Heart right ventricle (tissue), 16 donors: ENCODE data around the gene CAPN5. TPM values are rescaled to one million over a fixed set of nuclear protein-coding genes. Genes with fewer than 3 reads are reported as not detected.

Source experiments
- ATAC-seq, 8 donors: fragments of 200-7000 bp; cut with Tn5 transposase; one replicate each; pipeline ENCODE4 v1.9.1; 2020; ENCODE audit warnings: mild to moderate bottlenecking in 8 of 8, moderate library complexity in 8 of 8, moderate number of reproducible peaks in 1 of 8
- DNase-seq, 2 donors: peaks; one replicate each; pipeline ENCODE4 v3.0.0-alpha.2; 2020
- H3K27ac ChIP-seq, 10 donors: fragments of 200-600 bp; sonication (generic) in 2 of 10; one replicate each; pipeline versions ENCODE4 v1.5.0 to v1.8.0; 2020 to 2022; ENCODE audit warnings: mild to moderate bottlenecking in 3 of 10
- H3K27me3 ChIP-seq, 7 donors: fragments of 200-600 bp; one replicate each; pipeline ENCODE4 v1.8.0; 2021 to 2022; ENCODE audit warnings: mild to moderate bottlenecking in 2 of 7
- H3K36me3 ChIP-seq, 9 donors: fragments of 200-600 bp; sonication (generic) in 1 of 9; one replicate each; pipeline versions ENCODE4 v1.5.0 to v1.8.0; 2020 to 2022; ENCODE audit warnings: mild to moderate bottlenecking in 2 of 9
- H3K4me1 ChIP-seq, 9 donors: fragments of 200-600 bp; sonication (generic) in 1 of 9; one replicate each; pipeline versions ENCODE4 v1.5.0 to v1.8.0; 2020 to 2022; ENCODE audit warnings: mild to moderate bottlenecking in 4 of 9
- H3K4me3 ChIP-seq, 10 donors: fragments of 200-600 bp; sonication (generic) in 2 of 10; one replicate each; pipeline versions ENCODE4 v1.5.0 to v1.8.0; 2020 to 2022; ENCODE audit warnings: mild to moderate bottlenecking in 7 of 10, moderate library complexity in 2 of 10
- H3K9me3 ChIP-seq, 11 donors: fragments of 200-600 bp in 10 of 11; sonication (generic) in 2 of 11; one replicate each; pipeline versions ENCODE4 v1.5.0 to v1.8.0; 2013 to 2022; ENCODE audit warnings: mild to moderate bottlenecking in 2 of 11, control low read depth in 1 of 11, moderate library complexity in 1 of 11
- CTCF ChIP-seq, 9 donors: fragments of 200-600 bp; sonication (generic) in 2 of 9; IDR thresholded peaks; one replicate each; pipeline versions ENCODE4 v1.5.0 to v1.8.0; 2021 to 2022; ENCODE audit warnings: antibody characterized with exemption in 9 of 9, mild to moderate bottlenecking in 5 of 9, moderate library complexity in 1 of 9
- WGBS, 2 donors: extraction: QIAGEN DNeasy Blood & Tissue Kit; methylation state at CpG; one replicate each; pipeline ENCODE4 v1.1.7; 2013; ENCODE audit warnings: inconsistent platforms in 1 of 2; 5-methylcytosine and 5-hydroxymethylcytosine counted together
- intact Hi-C, 10 donors: fragments of 100-400 bp; cut with DNase I; formaldehyde crosslinking; loops; one replicate each; pipeline versions ENCODE4 v1.11.1 to v1.14.2; 2022
- polyA plus RNA-seq, 2 donors: library from polyadenylated mRNA; stranded (reverse); fragments of 200-250 nt; gene quantifications; one replicate each; pipeline ENCODE4 v1.2.3, GENCODE V29; 2013
- total RNA-seq, 10 donors: library from RNA; stranded (reverse); fragmentation: NEBNext Ultra II Directional in 3 of 10; extraction: Animal tissue kit (Norgen Biotek cat#: 25700) in 3 of 10; gene quantifications; one replicate each; pipeline versions ENCODE4 v1.2.1 to v1.2.4, GENCODE V29; 2021 to 2023
- donor health status: Arrhythmogenic right ventricular cardiomyopathy.
- donor health status: ischemic (EF 13 %, LVEDD 7.1; RV severe dilation, severe dysfunction).
- donor health status: healthy with polysubstance abuse.
- donor health status: DM: no; HTN: yes; CAD: no.
- donor health status: DM: no; HTN: no; CAD: no.
- donor health status: ischemic (EF 25% LVEDD 6.9; RV normal size, moderate dysfunction).
- donor health status: ischemic (EF 25% LVEDD 5.7; RV mildly dilated, moderate dysfunction).
- donor health status: healthy.
- donor health status: DM: yes; HTN: yes; CAD: no.
- donor health status: Ischemic cardiomyopathy.
- donor health status: ischemic (EF 35%, LVEDD 5.7; RV mildly dilated, moderate dysfunction).
- donor health status: nonischemic (EF 11% LVEDD 7.7; RV severe dilation, severe dysfunction).
- donor health status: DM: yes; HTN: yes; CAD: no.
- donor health status: PGD.
- donor health status: ischemic (EF 29% LVEDD 5.4; RV normal size, mild dysfunction).
- donor health status: nonischemic (EF 23%, LVEDD 6.1; RV moderate dilation, normal function).

The CAPN5 gene
- total and polyA plus RNA-seq, 12 donors = 1.8 to 3.6 (median 2.6) TPM

- DNase-seq (no peak), ATAC-seq (no peak)
- Histone ChIP-seq H3K27ac (no peak overlapping the region), H3K27me3 (peaks cover 0 to 10% (median 0%) of the 10 kb centered on the region in 7 donors), H3K36me3 (no peaks in the 10 kb centered on the region), H3K9me3 (no peaks in the 10 kb centered on the region), H3K4me1 (peaks cover 0 to 39% (median 21%) of the 10 kb centered on the region in 9 donors), H3K4me3 (no peak overlapping the region)
- intact Hi-C loops = no loop called here
- TF ChIP-seq CTCF (IDR thresholded peaks at IDR 0.05) = no peak
- WGBS, 2 donors = 83 to 86% methylated on average over 12 of the region's 12 CpGs
Observed at GRCh38 chr11:77149716-77150392, 83.1 kb downstream of the CAPN5 start.

GRCh38 chr11:77150836-77151235, 84.1 kb downstream of the CAPN5 start:
- peaks cover 0 to 39% (median 21%) of the 10 kb centered on the region in 9 donors for H3K4me1 ChIP-seq
- H3K4me3 ChIP-seq = no peak overlapping the region
- intact Hi-C loops = no loop called here
- no peaks in the 10 kb centered on the region for H3K36me3 ChIP-seq
- H3K9me3 ChIP-seq = no peaks in the 10 kb centered on the region
- DNase-seq (no peak), ATAC-seq (no peak)
- 93 to 94% methylated on average over 10 of the region's 10 CpGs for WGBS, 2 donors
- no peak overlapping the region for H3K27ac ChIP-seq
- H3K27me3 ChIP-seq = peaks cover 0 to 10% (median 0%) of the 10 kb centered on the region in 7 donors
- TF ChIP-seq CTCF (IDR thresholded peaks at IDR 0.05) = no peak

- no peak overlapping the region for H3K4me3 ChIP-seq
- 83 to 86% methylated on average over 10 of the region's 11 CpGs for WGBS, 2 donors
- H3K27ac ChIP-seq = peak overlapping the region in 1 of 10 donors; percentile 21
- H3K4me1 ChIP-seq = peaks cover 0 to 39% (median 21%) of the 10 kb centered on the region in 9 donors
- no peak for DNase-seq
- ATAC-seq = no peak
- intact Hi-C loops = no loop called here
- no peak for TF ChIP-seq CTCF (IDR thresholded peaks at IDR 0.05)
- no peaks in the 10 kb centered on the region for H3K36me3 ChIP-seq
- peaks cover 0 to 10% (median 0%) of the 10 kb centered on the region in 7 donors for H3K27me3 ChIP-seq
- H3K9me3 ChIP-seq = no peaks in the 10 kb centered on the region
Observed at GRCh38 chr11:77151804-77152509, 85.2 kb downstream of the CAPN5 start.

GRCh38 chr11:77152846-77153245, 86.1 kb downstream of the CAPN5 start:
- no peak overlapping the region for H3K27ac ChIP-seq
- TF ChIP-seq CTCF (IDR thresholded peaks at IDR 0.05) = no peak

More at GRCh38 chr11:77152846-77153245, 86.1 kb downstream of the CAPN5 start:
- H3K27me3 ChIP-seq = peaks cover 0 to 5% (median 0%) of the 10 kb centered on the region in 7 donors
- peak in 1 of 8 donors; percentile 7 for ATAC-seq
- no peak overlapping the region for H3K4me3 ChIP-seq
- 75 to 84% methylated on average over 6 of the region's 6 CpGs for WGBS, 2 donors
- no peaks in the 10 kb centered on the region for H3K36me3 ChIP-seq
- intact Hi-C loops = no loop called here
- no peaks in the 10 kb centered on the region for H3K9me3 ChIP-seq
- DNase-seq = no peak
- H3K4me1 ChIP-seq = peaks cover 0 to 34% (median 21%) of the 10 kb centered on the region in 9 donors
